Activated T-helper 1 cell treated with Interleukin-2 at 50 U/mL for 16 hours (primary cell): Measurements from ENCODE around the gene DOCK9.

Experiments
- DNase-seq: peaks from one replicate; pipeline ENCODE4 v3.0.0-alpha.2; 2020; ENCODE audit warnings: low read depth

Gene DOCK9

DNA sequence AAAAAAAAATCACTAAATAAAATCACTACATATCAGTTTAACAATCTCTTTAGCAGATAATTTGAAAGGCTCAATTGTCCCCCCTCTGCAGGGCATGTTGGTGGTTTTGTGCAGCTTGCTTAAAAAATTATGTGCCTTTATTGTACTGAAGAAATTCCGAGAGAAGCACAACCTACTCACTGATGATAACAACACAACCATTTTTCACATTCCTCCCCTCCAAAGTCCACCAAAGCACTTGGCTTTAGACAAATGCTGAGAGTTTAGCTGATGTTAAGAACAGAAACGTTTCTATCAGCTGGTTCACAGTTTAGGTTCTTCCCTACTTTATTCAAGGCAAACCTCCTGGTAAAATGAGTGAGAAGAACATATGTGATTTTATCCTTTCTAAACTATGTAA lies 923 bp downstream of the DOCK9 start:
- no peak for DNase-seq

DNA sequence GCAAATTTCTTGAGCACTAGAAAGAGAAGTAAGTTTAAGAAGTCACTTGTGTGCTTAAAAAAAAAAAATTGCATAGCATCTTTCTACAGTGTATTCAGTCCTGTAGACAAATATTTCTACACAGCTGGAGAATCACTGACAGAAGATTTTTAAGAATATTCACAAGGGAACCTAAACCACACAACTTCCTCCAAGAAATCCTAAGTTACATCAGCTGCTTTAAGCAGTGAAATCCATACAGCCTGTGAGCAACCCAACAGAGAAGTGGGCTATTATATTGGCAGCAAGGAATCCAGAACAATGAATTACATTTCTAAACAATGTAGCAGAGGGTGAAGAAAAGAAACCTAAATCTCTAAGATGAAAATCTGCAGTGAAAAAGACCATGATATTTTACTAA lies 1.5 kb downstream of the DOCK9 start:
- DNase-seq: no peak

DNA sequence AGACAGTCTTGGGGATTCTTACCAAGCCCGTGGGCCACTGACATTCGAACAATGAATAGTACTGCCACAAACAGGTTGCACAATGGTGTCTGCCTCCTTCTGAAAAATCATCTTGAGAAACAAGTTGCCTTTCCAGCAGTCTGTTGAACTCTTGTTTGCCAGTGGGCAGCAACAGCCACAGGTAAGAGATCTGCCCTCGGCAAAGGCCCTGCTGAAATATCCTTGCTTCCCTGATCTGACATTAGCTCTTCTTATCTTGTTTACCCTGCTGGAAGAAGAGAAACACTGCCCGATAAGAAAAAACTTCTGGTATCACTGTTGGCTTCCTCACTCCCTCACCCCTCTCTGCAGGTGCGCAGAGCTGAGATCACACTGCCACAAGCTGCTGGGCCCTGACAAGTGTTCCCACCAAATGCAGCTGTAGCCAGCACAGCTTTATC lies 2.0 kb downstream of the DOCK9 start:
- no peak for DNase-seq

DNA sequence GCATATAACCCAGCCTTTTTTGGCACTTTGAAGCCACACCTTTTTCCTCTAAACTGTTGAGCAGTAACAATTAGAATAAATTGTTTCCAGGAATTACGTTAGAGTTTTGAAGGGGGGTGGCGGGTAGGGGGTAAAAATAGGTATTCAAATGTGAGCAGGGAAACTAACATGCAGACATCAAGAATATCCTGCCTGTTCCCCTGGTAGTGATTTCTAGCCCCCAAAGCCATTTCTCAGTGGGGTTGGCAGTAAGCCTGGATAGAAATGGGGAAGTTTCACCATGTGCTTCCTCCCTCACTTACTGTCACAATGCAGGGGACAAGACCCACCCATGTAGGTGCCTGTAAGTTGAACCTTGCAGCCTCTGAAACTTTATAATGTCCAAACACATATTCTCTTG lies 3.8 kb downstream of the DOCK9 start:
- DNase-seq: no peak

DNA sequence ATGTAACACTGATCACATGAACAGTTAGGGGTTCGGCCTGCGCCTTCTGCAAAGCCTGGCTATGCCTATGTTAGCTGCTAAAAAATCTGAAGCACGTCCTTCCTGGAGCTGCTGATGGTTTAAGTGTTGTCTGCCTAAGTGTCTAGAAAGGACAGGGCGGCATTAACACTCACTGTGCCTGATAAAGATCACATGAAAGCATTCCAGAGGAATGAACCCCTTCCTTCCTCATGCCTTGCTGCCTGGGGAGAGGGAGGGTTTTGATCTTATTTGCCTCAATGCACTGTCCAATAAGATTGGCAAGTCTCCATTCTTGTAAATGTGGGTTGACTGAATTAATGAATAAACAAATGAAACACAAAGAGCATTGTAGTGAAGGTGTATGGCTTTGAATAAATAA lies 5.2 kb downstream of the DOCK9 start:
- DNase-seq: no peak

DNA sequence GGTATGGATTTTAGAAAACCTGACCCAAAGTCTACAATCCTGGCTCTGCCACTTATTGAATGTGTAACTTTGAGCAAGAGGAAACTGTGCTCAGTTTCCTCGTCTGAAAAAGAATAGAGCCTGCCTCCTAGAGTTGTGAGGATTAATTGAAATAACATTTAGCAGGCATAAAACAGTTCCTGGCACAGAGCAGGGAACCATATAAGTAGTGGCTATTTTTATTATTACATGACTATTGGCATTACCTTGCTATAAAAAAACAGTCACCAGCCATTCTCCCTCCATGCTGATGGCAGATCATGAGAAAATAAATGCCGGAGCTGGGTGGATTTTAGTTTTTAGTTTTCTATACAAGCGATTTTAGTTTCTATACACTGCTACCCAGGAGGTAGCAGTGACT lies 5.8 kb downstream of the DOCK9 start:
- DNase-seq: no peak

DNA sequence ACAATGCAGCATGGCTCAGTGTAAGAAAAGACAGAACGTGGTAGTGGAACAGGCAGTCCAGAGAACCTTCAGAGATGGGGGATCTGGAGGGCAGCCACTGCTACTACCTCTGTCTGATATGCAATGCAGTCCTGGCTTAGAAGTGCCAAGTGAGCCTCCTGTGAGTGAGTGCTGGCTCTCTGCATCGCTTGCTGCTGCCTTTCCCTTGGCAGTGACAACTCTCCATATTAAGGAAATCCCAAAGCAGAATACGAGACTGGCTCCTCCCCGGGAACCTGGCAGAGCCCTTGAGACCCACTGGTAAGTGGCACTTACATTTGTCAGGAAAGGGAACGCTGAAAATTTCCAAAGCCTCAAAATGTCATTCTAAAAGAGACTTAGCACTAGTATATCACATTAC lies 7.5 kb downstream of the DOCK9 start:
- no peak for DNase-seq

DNA sequence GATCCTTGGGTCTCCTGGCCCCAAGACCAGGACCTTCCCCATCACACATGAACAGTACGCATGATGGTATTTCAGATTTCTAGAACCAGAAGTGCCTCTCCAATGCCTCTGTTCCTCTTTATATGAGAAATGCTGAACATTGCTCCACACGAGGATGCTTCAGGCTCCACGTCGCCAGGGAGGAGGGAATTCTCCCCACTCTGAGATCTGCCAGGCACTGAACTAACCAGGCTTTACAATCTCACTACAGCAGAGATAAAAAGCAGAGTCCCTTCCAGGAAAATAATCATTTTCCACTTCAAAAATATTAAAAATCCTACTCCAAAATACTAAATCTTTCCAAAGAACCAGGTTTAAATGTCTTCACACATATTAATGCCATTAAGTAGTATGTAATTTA lies 10.4 kb downstream of the DOCK9 start:
- DNase-seq: no peak

DNA sequence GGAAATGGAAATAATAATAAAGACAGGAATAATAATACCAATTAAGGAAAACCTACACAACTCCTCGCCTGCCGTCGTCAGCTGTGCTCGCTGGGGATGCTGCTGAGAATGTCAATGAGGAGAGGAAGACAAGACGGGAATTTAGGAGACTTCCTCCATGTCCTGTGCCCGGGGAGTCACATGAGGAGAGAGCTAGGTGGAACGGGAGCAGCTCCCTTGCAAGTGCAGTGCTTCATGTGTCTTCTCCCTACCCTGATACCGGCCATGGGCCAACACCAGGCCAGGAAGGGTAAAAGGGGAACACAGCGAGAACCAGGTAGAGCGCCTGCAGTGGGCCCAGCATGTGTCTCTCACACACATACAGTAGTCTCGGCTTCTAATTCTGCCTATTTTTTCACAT lies 11.8 kb downstream of the DOCK9 start:
- no peak for DNase-seq

DNA sequence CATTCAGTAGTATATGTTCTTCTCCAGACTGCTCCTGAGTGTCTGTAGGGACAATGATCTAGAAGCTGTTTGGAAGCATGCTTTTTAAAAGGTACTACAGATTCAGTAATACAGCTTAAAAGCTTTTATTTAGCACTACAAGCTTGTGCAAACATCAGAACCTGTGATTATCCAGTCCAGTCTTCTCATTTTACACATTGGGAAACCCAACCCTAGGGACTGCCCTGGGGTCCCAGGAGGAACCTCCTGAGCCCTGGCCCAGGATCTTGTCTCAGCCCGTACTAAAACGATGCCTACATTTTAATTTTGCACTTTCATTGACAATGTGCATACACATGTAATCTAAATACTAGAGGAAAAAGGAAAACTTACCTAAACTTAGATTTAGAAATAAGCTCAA lies 12.5 kb downstream of the DOCK9 start:
- no peak for DNase-seq

DNA sequence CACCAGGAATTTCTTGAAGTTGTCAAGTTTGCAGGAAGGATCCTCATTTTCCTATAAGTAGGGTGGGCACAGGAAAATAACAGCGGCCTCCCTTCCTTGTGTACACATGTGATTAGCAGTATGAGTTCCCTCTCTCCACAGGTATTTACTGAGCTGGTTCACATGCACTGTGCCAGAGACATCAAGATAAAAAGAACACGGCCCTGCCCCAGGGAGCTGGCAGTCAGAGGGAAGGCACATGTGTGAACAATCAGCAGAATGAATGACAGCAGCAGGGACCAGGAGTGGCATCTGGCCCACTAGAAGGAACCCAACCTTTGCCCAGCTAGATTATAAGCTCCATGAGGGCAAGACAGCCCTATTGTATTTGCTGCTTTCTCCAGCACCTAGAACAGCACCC lies 13.9 kb downstream of the DOCK9 start:
- no peak for DNase-seq

DNA sequence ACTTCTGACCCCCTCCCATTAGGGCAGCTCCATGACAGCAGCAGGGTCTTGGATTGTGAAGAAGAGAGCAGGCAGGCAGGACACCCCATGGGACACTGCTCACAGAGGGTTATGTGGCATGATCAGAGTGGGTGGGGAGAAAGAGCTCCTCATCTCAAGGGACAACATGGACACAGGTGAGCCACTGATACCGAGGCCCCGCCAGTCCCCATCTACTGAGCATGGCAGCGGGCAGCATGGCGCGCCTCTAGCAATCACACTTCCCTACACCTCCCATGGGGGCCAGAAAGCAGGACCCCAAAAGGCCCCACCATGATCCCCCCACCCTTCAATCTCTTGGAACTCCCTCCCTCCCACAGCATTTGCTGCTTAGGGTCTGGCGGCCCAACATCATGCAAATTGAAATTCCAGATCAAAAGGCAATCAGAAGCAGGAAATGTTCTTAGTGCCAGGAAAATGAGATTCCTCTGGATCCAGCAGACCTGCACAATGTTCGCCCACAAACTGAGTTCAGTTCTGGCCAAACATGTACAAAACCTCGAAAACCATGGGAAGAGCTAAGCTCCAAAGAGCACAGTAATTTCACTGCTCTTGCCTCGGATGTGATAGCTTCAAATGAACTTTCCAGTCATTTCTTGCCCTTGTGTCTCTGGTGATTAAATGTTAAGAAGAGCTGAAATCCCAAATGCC lies 14.8 kb downstream of the DOCK9 start:
- DNase-seq: no peak

DNA sequence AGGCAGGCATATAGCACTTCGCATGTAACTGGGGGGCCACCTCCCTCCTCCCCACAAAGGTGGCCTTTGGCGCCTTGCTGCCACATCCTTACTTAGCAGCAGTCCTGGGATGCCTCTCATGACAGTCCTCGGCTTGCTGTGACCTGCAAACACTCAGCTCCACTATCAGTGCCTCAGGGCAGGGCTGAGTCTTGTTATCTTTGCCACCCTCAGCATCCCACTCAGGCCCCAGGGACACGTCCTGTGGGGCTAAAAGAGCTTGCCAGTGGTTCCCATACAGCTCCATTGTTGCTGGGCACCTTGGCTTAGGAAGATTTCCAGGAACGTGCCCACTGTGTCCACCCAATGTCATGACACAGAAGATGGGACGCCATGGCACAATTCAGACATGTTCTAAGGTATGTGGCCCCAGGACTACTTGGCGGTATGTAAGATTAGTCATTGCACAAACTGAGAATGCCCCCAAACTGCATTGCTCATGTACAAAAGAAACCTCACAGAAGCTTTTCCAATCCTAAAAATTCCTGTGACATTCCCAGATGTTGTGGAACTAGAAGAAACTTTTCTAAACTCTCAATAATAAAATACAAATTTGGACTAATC lies 16.3 kb downstream of the DOCK9 start:
- DNase-seq: no peak

DNA sequence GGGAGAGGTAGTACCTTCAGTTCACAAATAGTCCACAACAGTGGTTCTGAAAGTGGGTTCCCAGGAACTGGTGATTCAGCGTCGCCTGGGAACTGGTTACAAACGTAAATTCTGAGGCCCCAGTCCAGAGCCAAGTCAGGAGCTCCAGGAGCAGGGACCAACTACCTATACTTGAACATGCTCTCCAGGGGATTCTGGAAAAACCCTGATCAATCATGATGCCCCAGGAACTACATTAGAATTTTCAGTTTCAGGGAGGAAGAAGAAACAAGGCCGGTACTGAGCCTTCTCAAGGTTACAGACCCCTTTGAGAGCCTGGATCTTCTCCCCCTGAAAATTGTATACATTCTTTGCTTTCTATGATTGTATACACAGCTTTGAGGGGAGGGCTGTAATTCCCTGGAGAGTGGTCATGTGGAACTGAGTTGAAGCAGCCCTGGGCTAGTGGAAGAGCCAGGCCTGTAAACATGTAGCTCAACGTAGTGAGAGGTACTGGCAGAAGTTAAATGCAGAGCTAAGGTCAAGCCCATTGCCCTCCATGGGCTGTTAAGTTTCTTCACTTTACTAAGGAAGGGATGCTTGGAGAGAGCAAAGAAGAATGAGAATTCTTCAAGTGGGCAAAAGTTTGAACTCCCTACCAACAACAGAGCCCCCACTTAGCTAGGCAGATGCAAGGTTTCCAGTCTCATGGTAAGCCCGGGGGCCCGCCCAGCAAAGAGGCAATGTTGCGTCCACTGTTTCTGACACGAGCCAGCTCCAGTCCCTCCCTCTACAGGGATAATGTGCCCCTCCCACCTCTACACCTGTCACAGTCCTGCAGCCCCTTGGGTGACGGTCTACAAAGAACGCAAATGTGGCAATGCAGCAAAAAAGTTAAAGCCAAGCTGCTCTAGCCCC lies 17.0 kb downstream of the DOCK9 start:
- DNase-seq: no peak

DNA sequence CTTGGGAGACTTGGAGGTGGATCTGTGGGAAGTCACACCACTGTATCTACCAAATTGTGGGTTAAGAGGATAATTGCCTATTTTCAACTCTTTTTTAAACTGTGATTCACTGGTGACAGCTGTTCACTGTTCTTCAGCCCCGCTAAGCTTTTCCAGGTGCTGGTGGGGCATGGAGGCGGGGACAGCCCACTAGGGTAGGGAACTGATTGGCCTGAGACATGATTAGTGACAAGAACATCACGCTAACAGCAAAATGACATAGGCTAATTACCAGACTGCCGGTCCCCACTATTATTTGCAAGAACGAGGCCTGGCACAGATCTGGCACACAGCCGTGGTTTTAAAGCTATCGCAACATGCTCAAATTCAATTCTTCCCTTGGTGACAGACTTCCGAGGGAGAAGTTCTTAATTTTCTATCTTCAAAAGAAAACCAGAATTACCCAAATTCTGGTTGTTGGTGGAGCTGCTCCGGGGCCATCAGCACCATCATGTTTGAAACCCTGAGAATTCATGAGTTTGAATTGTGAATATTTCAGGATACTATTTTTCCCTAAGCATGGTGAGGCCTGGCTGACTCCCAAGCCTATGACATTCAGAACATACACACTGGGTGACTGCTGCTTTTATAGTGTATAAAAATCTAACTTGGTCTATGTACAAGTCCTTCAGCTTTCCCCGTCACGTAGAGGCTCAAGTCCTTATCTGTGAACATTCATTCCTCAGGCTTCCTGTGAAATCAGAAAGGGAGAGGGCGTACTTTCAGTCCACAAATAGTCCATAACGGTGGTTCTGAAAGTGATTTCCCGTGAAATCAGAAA lies 17.9 kb downstream of the DOCK9 start:
- no peak for DNase-seq

DNA sequence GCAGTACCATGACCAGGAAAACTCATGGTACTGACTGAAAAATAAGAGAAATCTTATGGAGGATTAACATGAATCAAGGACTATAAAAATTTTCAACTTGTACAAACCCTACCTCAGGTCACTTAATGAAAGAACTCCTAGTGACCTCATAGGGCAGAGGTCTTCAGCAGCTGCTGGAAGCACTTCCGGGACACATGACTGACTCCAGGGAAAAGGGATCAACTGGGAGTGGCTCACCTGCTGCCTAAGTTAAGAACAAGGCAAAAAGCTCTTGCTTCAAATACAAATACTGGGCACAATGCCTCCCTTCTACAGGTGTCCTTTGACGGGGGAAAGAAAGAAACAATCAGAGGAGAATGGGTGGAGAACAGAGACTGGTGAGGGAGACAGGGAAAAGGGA lies 18.6 kb downstream of the DOCK9 start:
- no peak for DNase-seq

DNA sequence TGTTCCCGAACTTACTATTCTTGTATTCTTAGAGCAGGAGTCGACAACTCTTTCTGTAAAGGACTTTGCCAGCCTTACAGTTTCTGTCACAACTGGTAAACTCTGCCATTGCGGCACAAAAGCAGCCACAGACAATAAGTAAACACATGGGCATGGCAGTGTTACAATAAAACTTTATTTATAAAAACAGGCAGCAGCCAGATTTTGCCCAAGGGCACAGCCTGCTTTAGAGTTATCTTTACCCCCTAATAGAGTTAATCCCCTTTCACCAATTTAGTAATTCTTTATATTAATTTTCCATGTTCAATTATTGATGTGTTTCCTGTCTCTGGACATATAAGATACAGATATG lies 19.4 kb downstream of the DOCK9 start:
- no peak for DNase-seq

DNA sequence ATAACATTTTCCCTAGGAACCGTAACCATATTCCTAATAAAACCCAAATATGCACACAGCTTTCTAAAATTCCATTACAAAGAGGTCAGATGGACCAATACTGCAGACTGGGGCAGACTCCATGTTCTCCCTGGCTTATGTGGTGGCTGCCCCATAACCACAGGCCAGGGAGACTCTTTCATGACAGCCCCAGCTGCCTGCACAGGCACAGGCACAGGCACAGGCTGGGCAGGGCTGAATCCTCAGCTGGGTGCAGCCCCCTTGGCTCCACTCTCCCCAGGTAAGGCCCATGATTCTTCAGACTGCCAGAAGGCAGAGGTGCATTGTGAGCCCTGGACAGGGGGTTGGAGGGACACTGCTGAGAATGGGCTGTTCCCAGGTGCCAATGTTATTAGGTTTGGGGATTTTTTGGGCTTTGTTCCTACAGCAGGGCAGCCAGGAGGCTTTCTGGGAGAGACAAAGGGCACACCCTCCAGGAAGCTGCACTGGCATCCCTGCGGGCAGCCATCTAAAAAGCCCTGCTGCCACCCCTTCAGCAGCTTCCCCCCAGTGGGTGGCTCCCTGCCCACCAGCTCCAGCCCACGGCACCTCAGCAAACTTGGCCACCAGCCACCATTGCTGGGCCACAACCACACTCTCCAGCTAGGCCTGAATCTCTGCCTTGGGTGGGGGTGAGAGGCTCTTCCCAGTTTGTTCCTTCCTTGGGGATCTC lies 20.0 kb downstream of the DOCK9 start:
- DNase-seq: no peak

DNA sequence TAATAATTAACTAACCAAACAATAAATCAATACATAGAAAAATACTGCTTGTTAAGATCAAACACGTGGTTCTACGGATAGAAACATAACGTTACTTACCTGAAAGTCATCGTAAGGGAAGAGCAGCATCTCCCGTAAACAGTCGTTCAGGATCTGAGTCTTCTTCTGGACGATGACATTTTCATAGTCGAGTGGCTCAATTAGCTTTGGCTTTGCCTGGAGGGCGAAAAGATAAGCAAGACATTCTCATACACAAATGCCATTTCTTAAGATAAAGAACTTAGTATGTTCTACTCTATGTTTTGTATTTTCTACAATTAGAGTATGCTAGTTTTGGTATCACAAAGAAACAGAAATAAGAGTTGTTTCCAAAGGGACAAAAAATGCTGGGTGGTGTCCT lies 22.5 kb downstream of the DOCK9 start:
- no peak for DNase-seq

DNA sequence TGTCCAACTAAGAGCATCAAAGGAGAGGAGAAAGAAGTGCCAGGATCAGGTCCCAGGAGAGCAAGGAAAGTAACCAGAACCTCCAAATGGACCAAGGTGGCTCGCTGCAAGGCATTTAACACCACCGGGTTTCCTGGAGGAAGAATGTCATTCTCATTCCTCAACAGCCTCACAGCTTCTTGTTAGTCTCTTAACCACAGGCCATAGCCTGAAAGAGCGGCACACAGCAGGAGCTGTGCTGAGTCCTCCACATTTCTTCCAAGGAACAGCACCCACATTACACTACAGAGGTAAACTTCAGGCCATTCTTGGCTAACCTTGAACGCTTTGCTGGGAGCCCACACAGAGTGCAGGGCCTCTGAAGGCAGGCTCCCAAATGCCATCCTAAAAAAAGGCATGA lies 23.6 kb downstream of the DOCK9 start:
- no peak for DNase-seq

DNA sequence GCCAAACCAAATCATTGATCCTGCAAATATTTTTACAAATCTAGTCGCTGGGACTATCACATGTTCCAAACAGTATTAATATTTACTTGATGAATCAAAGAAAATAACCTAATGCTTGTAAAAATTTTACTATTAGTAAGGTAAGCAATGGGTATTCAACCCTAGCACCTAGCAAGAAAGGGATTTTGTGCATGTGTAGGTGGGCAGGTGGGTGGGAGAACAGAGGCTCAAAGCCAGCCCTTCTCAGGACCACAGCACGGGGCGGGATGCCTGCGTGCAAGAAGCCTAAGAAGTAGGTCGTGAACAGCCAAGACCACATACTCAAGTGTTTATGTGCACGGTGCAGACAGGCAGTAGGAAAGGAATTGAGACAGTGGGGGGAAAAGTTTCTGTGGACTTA lies 26.6 kb downstream of the DOCK9 start:
- DNase-seq: no peak

DNA sequence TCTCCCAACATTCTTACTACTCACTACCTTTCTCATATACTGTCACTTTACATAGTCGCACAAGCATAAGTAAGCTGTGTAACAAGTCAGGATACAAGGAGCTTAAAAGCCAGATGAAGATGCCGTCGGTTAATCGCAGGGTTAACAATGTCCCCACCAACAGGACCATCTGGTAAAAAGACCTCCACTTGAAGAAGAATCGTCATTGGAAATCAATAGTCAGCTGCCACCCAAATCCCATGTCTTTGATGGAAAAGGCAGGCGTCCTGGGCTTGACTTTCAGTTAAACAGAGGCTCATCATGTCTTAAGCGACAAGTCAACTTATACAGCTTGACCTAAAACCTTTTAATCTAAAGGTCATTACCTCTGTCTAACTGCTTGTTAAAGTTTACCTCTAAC lies 27.2 kb downstream of the DOCK9 start:
- DNase-seq: no peak
